ENCODE data around the gene FOXP2. TPM values are rescaled to one million over a fixed set of nuclear protein-coding genes. Genes with fewer than 3 reads are reported as not detected.

FOXP2 gene
- polyA plus RNA-seq, 3 donors: not detected

DNA sequence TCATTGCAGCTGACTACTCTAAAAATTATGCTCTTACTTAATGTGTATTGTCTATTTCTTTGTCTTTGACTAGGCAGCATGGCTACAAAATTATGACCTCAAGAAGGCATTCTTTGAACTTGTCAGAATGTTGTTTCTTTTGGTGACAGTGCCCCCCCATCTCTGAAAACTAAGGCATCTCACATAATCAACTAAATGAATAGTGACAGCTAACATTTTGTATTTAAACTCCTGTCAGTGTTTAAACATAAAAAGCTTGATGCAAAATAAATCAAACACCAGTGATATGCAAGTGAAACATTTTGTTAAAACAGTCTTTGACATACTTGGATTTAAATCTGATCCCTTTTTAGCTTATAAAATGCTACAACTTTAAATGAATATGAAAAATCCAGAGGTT is 233.5 kb downstream of the FOXP2 start:
- no peaks in the 10 kb centered on the region for H4K20me1 ChIP-seq (ENCODE audit: insufficient read depth, low read length)
- no peaks in the 10 kb centered on the region for H3K79me2 ChIP-seq (ENCODE audit: insufficient read depth, low read length)
- no peak overlapping the region for H3K9ac ChIP-seq (ENCODE audit: insufficient read depth, low read length, poor library complexity, severe bottlenecking)
- intact Hi-C loops (cut with micrococcal nuclease): no loop called here
- Mint-ChIP-seq H3K27ac (no peak overlapping the region), H3K9me3 (no peaks in the 10 kb centered on the region), H3K27me3 (ENCODE audit: low read depth in 3 of 3) (peaks cover 0 to 2% (median 0%) of the 10 kb centered on the region in 3 donors), H3K4me3 (no peak overlapping the region), H3K36me3 (no peaks in the 10 kb centered on the region), H3K4me1 (no peaks in the 10 kb centered on the region)
- no peak overlapping the region for H3K4me2 ChIP-seq (replicated peaks; ENCODE audit: extremely low read depth, low read length, poor library complexity, severe bottlenecking)
- no peak overlapping the region for H2AFZ ChIP-seq (ENCODE audit: insufficient read depth, low read depth, low read length, poor library complexity, severe bottlenecking)
- no peak overlapping the region for H3K27ac ChIP-seq (ENCODE audit: low read depth in 1 of 2, low read length in 2 of 2)
- TF ChIP-seq, protein P1, sequence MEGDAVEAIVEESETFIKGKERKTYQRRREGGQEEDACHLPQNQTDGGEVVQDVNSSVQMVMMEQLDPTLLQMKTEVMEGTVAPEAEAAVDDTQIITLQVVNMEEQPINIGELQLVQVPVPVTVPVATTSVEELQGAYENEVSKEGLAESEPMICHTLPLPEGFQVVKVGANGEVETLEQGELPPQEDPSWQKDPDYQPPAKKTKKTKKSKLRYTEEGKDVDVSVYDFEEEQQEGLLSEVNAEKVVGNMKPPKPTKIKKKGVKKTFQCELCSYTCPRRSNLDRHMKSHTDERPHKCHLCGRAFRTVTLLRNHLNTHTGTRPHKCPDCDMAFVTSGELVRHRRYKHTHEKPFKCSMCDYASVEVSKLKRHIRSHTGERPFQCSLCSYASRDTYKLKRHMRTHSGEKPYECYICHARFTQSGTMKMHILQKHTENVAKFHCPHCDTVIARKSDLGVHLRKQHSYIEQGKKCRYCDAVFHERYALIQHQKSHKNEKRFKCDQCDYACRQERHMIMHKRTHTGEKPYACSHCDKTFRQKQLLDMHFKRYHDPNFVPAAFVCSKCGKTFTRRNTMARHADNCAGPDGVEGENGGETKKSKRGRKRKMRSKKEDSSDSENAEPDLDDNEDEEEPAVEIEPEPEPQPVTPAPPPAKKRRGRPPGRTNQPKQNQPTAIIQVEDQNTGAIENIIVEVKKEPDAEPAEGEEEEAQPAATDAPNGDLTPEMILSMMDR (IDR thresholded peaks at IDR 0.05): no peak
- no peak for DNase-seq
- no peaks in the 10 kb centered on the region for H3K4me1 ChIP-seq (ENCODE audit: control insufficient read depth in 1 of 2, insufficient read depth in 2 of 2, low read length in 2 of 2)
- H3K4me3 ChIP-seq (replicated peaks in 1 of 3; ENCODE audit: low read depth in 2 of 3, low read length in 3 of 3): no peak overlapping the region
- no peaks in the 10 kb centered on the region for H3K27me3 ChIP-seq (ENCODE audit: control insufficient read depth in 2 of 2, insufficient read depth in 2 of 2, low read length in 2 of 2)
- no peaks in the 10 kb centered on the region for H3K36me3 ChIP-seq (replicated peaks in 1 of 2; ENCODE audit: control insufficient read depth in 1 of 2, insufficient read depth in 2 of 2, low read length in 2 of 2)
- H3K9me3 ChIP-seq (replicated peaks in 1 of 2; ENCODE audit: control insufficient read depth in 1 of 2, insufficient read depth in 1 of 2, low read length in 2 of 2): no peaks in the 10 kb centered on the region

DNA sequence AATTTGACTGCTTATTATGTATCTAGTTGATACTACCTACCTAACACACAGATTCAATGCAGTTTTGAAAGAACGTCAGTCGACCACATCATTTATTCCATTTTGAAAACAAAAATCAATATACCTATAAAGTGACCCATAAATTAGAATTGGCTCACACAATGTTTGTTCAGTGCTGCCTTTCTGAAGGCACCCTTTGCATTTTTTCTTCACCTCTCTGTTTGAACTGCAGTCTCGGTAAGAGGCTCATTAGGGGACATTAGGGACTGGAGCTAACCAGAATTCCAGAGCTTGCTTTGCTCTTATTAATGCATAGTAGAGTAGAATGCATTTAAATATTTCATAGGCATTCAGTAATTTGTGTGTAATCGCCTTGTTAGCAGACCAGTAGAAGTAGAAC is 234.1 kb downstream of the FOXP2 start:
- WGBS (ENCODE audit: insufficient coverage): 100% methylated on average over 2 of the region's 4 CpGs
- Mint-ChIP-seq H3K4me1 (no peaks in the 10 kb centered on the region), H3K36me3 (no peaks in the 10 kb centered on the region)

More for the DNA sequence above, 234.1 kb downstream of the FOXP2 start:
- no peaks in the 10 kb centered on the region for H3K36me3 ChIP-seq (replicated peaks in 1 of 2; ENCODE audit: control insufficient read depth in 1 of 2, insufficient read depth in 2 of 2, low read length in 2 of 2)
- no peaks in the 10 kb centered on the region for H3K9me3 ChIP-seq (replicated peaks in 1 of 2; ENCODE audit: control insufficient read depth in 1 of 2, insufficient read depth in 1 of 2, low read length in 2 of 2)
- DNase-seq: no peak
- no peaks in the 10 kb centered on the region for H3K9me3 Mint-ChIP-seq
- H3K4me2 ChIP-seq (replicated peaks; ENCODE audit: extremely low read depth, low read length, poor library complexity, severe bottlenecking): no peak overlapping the region
- H3K27me3 ChIP-seq (ENCODE audit: control insufficient read depth in 2 of 2, insufficient read depth in 2 of 2, low read length in 2 of 2): no peaks in the 10 kb centered on the region
- TF ChIP-seq, protein P1 (IDR thresholded peaks at IDR 0.05): no peak
- intact Hi-C loops (cut with micrococcal nuclease): no loop called here
- no peaks in the 10 kb centered on the region for H3K79me2 ChIP-seq (ENCODE audit: insufficient read depth, low read length)
- peaks cover 0 to 2% (median 0%) of the 10 kb centered on the region in 3 donors for H3K27me3 Mint-ChIP-seq (ENCODE audit: low read depth in 3 of 3)
- no peaks in the 10 kb centered on the region for H4K20me1 ChIP-seq (ENCODE audit: insufficient read depth, low read length)
- no peak overlapping the region for H3K4me3 ChIP-seq (replicated peaks in 1 of 3; ENCODE audit: low read depth in 2 of 3, low read length in 3 of 3)
- no peaks in the 10 kb centered on the region for H3K4me1 ChIP-seq (ENCODE audit: control insufficient read depth in 1 of 2, insufficient read depth in 2 of 2, low read length in 2 of 2)
- H3K4me3 Mint-ChIP-seq: no peak overlapping the region
- no peak overlapping the region for H3K9ac ChIP-seq (ENCODE audit: insufficient read depth, low read length, poor library complexity, severe bottlenecking)
- H3K27ac ChIP-seq (ENCODE audit: low read depth in 1 of 2, low read length in 2 of 2): no peak overlapping the region
- no peak overlapping the region for H2AFZ ChIP-seq (ENCODE audit: insufficient read depth, low read depth, low read length, poor library complexity, severe bottlenecking)
- H3K27ac Mint-ChIP-seq: no peak overlapping the region
